ENCODE measurements around the gene MEGF11. TPM values are rescaled to one million over a fixed set of nuclear protein-coding genes. Genes with fewer than 3 reads are reported as not detected.

The MEGF11 gene
- total RNA-seq, 1 experiment from 2014 or later: 1.2 TPM

DNA sequence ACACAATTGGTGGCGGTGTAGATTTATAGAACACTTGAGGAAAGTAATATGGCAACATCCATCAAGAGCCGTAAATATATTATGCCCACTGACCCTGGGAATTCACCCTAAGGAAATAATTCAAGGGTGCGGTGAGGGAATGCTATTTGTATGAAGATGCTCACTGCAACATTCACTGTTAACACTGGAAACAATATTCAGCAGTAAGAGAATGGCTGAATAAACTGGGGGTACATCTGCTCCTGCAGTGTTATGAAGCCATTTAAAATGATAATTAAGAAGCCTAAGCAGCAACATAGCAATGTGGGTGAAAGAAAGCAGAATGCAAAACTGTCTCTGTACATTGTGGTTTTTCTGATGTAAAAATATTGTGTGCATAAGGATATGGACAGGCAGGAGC is 296.7 kb downstream of the MEGF11 start:
- Histone ChIP-seq H3K56ac (ENCODE audit: insufficient read length, low read depth, low read length) (no peak overlapping the region), H4K91ac (ENCODE audit: insufficient read length, low read depth, low read length) (no peak overlapping the region), H2AFZ (ENCODE audit: low read length) (no peak overlapping the region), H3K23me2 (ENCODE audit: insufficient read length, low read depth, low read length, poor library complexity, severe bottlenecking) (no peaks in the 10 kb centered on the region), H3K4me1 (ENCODE audit: insufficient read depth, low read length) (peaks cover 22% of the 10 kb centered on the region), H2BK15ac (ENCODE audit: low read depth, low read length) (no peak overlapping the region), H3T11ph (ENCODE audit: low read length) (no peak overlapping the region), H3K23ac (ENCODE audit: insufficient read length, low read depth, low read length) (no peak overlapping the region), H3K9me3 (ENCODE audit: control insufficient read depth, low read depth, low read length) (no peaks in the 10 kb centered on the region), H4K8ac (replicated peaks; ENCODE audit: insufficient read length, low read depth, low read length) (no peak overlapping the region), H3K27me3 (ENCODE audit: insufficient read depth, low read length) (no peaks in the 10 kb centered on the region), H3K4ac (ENCODE audit: low read depth, low read length) (no peak overlapping the region), H4K5ac (ENCODE audit: insufficient read length, low read depth, low read length) (no peak overlapping the region), H2BK20ac (ENCODE audit: low read depth, low read length, poor library complexity, severe bottlenecking) (no peak overlapping the region), H3K27ac (ENCODE audit: insufficient read length, low read depth, low read length) (no peak overlapping the region), H2BK12ac (ENCODE audit: insufficient read length, low read depth, low read length) (no peak overlapping the region), H3K79me1 (ENCODE audit: insufficient read depth, low read depth, low read length, poor library complexity, severe bottlenecking) (no peaks in the 10 kb centered on the region), H2BK120ac (ENCODE audit: low read depth, low read length, poor library complexity, severe bottlenecking) (no peak overlapping the region), H2BK5ac (ENCODE audit: insufficient read length, low read length) (no peak overlapping the region), H2AK5ac (ENCODE audit: insufficient read length, low read length) (no peak overlapping the region), H3K4me2 (ENCODE audit: insufficient read depth, insufficient read length, low read length) (no peak overlapping the region), H3K79me2 (ENCODE audit: insufficient read depth, low read length) (no peaks in the 10 kb centered on the region), H3K18ac (ENCODE audit: insufficient read length, low read depth, low read length) (no peak overlapping the region), H4K20me1 (ENCODE audit: control insufficient read depth, insufficient read depth, insufficient read length) (no peaks in the 10 kb centered on the region), H3K9ac (ENCODE audit: extremely low read depth, insufficient read length, low read length) (no peak overlapping the region), H3K14ac (ENCODE audit: insufficient read depth, low read length) (no peak overlapping the region)
- Mint-ChIP-seq H3K4me3 (no peak overlapping the region), H3K9me3 (no peaks in the 10 kb centered on the region; a peak in 1 of 5 replicates), H3K27me3 (ENCODE audit: low read depth) (0 out of 2 replicates have a peak, but pooled peaks cover 1% of the 10 kb centered on the region), H3K36me3 (ENCODE audit: insufficient read depth in 1 of 3, low read depth in 3 of 3) (no peaks in the 10 kb centered on the region; a peak in 1 of 7 replicates), H3K4me1 (peaks cover 45 to 50% of the 10 kb centered on the region in 2 experiments), H3K27ac (no peak overlapping the region)
- no CpG with 5 or more reads among the region's 3 CpGs for WGBS (ENCODE audit: extremely low coverage, insufficient read length, low lambda C conversion rate)
- TF ChIP-seq, protein P1, sequence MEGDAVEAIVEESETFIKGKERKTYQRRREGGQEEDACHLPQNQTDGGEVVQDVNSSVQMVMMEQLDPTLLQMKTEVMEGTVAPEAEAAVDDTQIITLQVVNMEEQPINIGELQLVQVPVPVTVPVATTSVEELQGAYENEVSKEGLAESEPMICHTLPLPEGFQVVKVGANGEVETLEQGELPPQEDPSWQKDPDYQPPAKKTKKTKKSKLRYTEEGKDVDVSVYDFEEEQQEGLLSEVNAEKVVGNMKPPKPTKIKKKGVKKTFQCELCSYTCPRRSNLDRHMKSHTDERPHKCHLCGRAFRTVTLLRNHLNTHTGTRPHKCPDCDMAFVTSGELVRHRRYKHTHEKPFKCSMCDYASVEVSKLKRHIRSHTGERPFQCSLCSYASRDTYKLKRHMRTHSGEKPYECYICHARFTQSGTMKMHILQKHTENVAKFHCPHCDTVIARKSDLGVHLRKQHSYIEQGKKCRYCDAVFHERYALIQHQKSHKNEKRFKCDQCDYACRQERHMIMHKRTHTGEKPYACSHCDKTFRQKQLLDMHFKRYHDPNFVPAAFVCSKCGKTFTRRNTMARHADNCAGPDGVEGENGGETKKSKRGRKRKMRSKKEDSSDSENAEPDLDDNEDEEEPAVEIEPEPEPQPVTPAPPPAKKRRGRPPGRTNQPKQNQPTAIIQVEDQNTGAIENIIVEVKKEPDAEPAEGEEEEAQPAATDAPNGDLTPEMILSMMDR (conservative IDR thresholded peaks at IDR 0.05): no peak
- DNase-seq: no peak
